Endothelial cell of umbilical vein (primary cell): ENCODE measurements around the gene ZSWIM6. TPM values are rescaled to one million over a fixed set of nuclear protein-coding genes. Genes with fewer than 3 reads are reported as not detected.

ENCODE experiments used
- BruUV-seq: library from RNA; stranded (reverse); fragments of 400-500 nt; replicated peaks from 2 replicates; lab custom pipeline; 2021; lab: Mats Ljungman, UMichigan
- CTCF ChIA-PET: fragments of 300-600, 350-600 bp; sonication (Branson Sonifier 250); formaldehyde crosslinking; loops from one replicate; lab custom pipeline; 2021; ENCODE audit warnings: antibody characterized with exemption, inconsistent platforms; lab: Charles Lee
- POLR2A ChIA-PET: fragments of 300-600, 350-600 bp; sonication (Branson Sonifier 250); formaldehyde crosslinking; loops from one replicate; lab custom pipeline; 2021; ENCODE audit warnings: antibody characterized with exemption, inconsistent platforms; lab: Charles Lee
- DNase-seq: peaks from one replicate; pipeline ENCODE4 v3.0.0-alpha.2; 2011; ENCODE audit warnings: low read depth, low spot score
- FAIRE-seq: peaks from 2 replicates; lab custom pipeline; 2011; peaks lifted over from hg19 to GRCh38; lab: Jason Lieb, UNC
- H2AFZ ChIP-seq: 2 replicates; pipeline ENCODE4 v1.6.0; 2012; ENCODE audit warnings: low read depth, low read length, control low read depth, inconsistent platforms
- H3K27ac ChIP-seq: 2 replicates; pipeline ENCODE4 v1.5.1; 2011; ENCODE audit warnings: low read depth, mild to moderate bottlenecking, control low read depth, low read length, moderate library complexity; ENCODE audit not compliant: insufficient read depth
- H3K27me3 ChIP-seq, 2 experiments: 2 replicates each; pipeline versions ENCODE4 v1.6.0 to v1.6.1; 2011; ENCODE audit warnings: low read length in 2 of 2, mixed read lengths in 1 of 2; ENCODE audit not compliant: control insufficient read depth in 2 of 2, insufficient read depth in 2 of 2
- H3K36me3 ChIP-seq, 2 experiments: 2 replicates in 1 of 2; 3 replicates in 1 of 2; pipeline ENCODE4 v1.5.1; 2011; ENCODE audit warnings: low read length in 2 of 2, mild to moderate bottlenecking in 1 of 2, moderate library complexity in 1 of 2; ENCODE audit not compliant: control insufficient read depth in 2 of 2, insufficient read depth in 2 of 2; ENCODE audit errors: extremely low read depth in 1 of 2
- H3K4me1 ChIP-seq: 3 replicates; pipeline ENCODE4 v1.5.1; 2011; ENCODE audit warnings: mild to moderate bottlenecking, low read length; ENCODE audit not compliant: control insufficient read depth, insufficient read depth; ENCODE audit errors: extremely low read depth
- H3K4me2 ChIP-seq: 2 replicates; pipeline ENCODE4 v1.6.1; 2011; ENCODE audit warnings: low read length, control low read depth, mixed read lengths; ENCODE audit not compliant: insufficient read depth
- H3K4me3 ChIP-seq, 3 experiments: fragments of 200-600 bp in 1 of 3; sonication (generic), shearing (Covaris generic) in 1 of 3; replicated peaks in 1 of 3; 2 replicates each; pipeline ENCODE4 v1.5.1; 2011 to 2016; ENCODE audit warnings: control low read depth in 3 of 3, low read length in 3 of 3, mild to moderate bottlenecking in 2 of 3, inconsistent platforms in 1 of 3, low read depth in 1 of 3, moderate library complexity in 1 of 3; ENCODE audit not compliant: insufficient read depth in 1 of 3
- H3K79me2 ChIP-seq: 2 replicates; pipeline ENCODE4 v1.6.0; 2012; ENCODE audit warnings: low read length, inconsistent platforms; ENCODE audit not compliant: control insufficient read depth, insufficient read depth
- H3K9ac ChIP-seq: replicated peaks from 2 replicates; pipeline ENCODE3; 2011; ENCODE audit warnings: low read length, control low read depth; ENCODE audit not compliant: insufficient read depth; ENCODE audit errors: extremely low read depth
- H3K9me1 ChIP-seq: replicated peaks from 3 replicates; pipeline ENCODE4 v1.6.0; 2011; ENCODE audit warnings: mild to moderate bottlenecking, low read length; ENCODE audit not compliant: control insufficient read depth, insufficient read depth; ENCODE audit errors: extremely low read depth
- H3K9me3 ChIP-seq: replicated peaks from 2 replicates; pipeline ENCODE4 v1.5.1; 2012; ENCODE audit warnings: low read length, inconsistent platforms; ENCODE audit not compliant: control insufficient read depth, insufficient read depth
- H4K20me1 ChIP-seq: replicated peaks from 2 replicates; pipeline ENCODE3; 2011; ENCODE audit warnings: mild to moderate bottlenecking, low read length; ENCODE audit not compliant: control insufficient read depth, insufficient read depth; ENCODE audit errors: extremely low read depth
- CTCF ChIP-seq, 2 donors: IDR thresholded peaks; 1 replicate in 1 of 2; 2 replicates in 1 of 2; pipeline ENCODE4 v1.5.1; 2011; ENCODE audit warnings: low read length in 2 of 2, mild to moderate bottlenecking in 2 of 2, moderate library complexity in 2 of 2, control low read depth in 1 of 2, inconsistent platforms in 1 of 2, low read depth in 1 of 2; ENCODE audit not compliant: insufficient read depth in 1 of 2; ENCODE audit errors: extremely low read depth in 1 of 2
- EZH2 ChIP-seq: IDR thresholded peaks from 2 replicates; pipeline ENCODE4 v1.6.1; 2012; ENCODE audit warnings: borderline replicate concordance, low read depth, mild to moderate bottlenecking, moderate library complexity, low read length, inconsistent platforms; ENCODE audit not compliant: severe bottlenecking
- FOS ChIP-seq: IDR thresholded peaks from 2 replicates; pipeline ENCODE4 v1.6.1; 2011; ENCODE audit warnings: mild to moderate bottlenecking, low read length, moderate library complexity, borderline replicate concordance; ENCODE audit not compliant: insufficient read depth
- GATA2 ChIP-seq: IDR thresholded peaks from 2 replicates; pipeline ENCODE4 v1.7.0; 2011; ENCODE audit warnings: low read depth, mild to moderate bottlenecking, moderate library complexity, mixed read lengths, low read length; ENCODE audit not compliant: insufficient read length, insufficient read depth
- JUN ChIP-seq: IDR thresholded peaks from 2 replicates; pipeline ENCODE4 v1.6.1; 2011; ENCODE audit warnings: borderline replicate concordance, low read depth; ENCODE audit not compliant: insufficient read length, insufficient read depth
- MAX ChIP-seq: IDR thresholded peaks from 2 replicates; pipeline ENCODE4 v1.6.1; 2011; ENCODE audit not compliant: insufficient read depth, insufficient read length
- MYC ChIP-seq: IDR thresholded peaks from one replicate; pipeline ENCODE4 v1.6.1; 2011; ENCODE audit warnings: mild to moderate bottlenecking, low read depth, low read length
- POLR2A ChIP-seq: IDR thresholded peaks from 2 replicates; pipeline ENCODE4 v1.6.1; 2012; ENCODE audit warnings: low read depth, mild to moderate bottlenecking, control low read depth, low read length
- POLR2AphosphoS5 ChIP-seq: IDR thresholded peaks from 2 replicates; pipeline ENCODE4 v1.6.1; 2012; ENCODE audit warnings: low read depth, mild to moderate bottlenecking, control low read depth, low read length, moderate library complexity; ENCODE audit not compliant: insufficient read depth
- dilution Hi-C: fragments of 300-500 bp; cut with MboI; formaldehyde crosslinking; loops from one replicate; pipeline ENCODE4 v1.15.0; 2019; ENCODE audit warnings: low sequenced_read_pairs; ENCODE audit not compliant: extremely low pct_ligation_motif_present
- intact Hi-C: fragments of 100-400 bp; cut with micrococcal nuclease; formaldehyde crosslinking; loops from one replicate; pipeline ENCODE4 v1.10.0; 2022
- polyA plus RNA-seq, 4 experiments: library from polyadenylated mRNA; depleted of rRNA in 3 of 4; stranded (reverse) in 3 of 4; unstranded in 1 of 4; fragments of >200 nt; gene quantifications; 2 replicates each; pipeline versions ENCODE4 v1.2.1 to v1.2.3, GENCODE V29; 2011 to 2012; ENCODE audit warnings: missing spikeins in 1 of 4
- total RNA-seq: library from RNA; stranded (reverse); gene quantifications from 2 replicates; pipeline ENCODE4 v1.2.3, GENCODE V29; 2021

ZSWIM6 gene
- total and polyA plus RNA-seq, 2 donors (not counting 3 experiments of a cell fraction or from before 2014, with no cell fraction given), result 14.9 to 25.3 TPM

GRCh38 chr5:61461417-61461816 lies 129.4 kb downstream of the ZSWIM6 start:
- H3K79me2 ChIP-seq, result peaks cover 86% of the 10 kb centered on the region
- POLR2A ChIA-PET, result no interaction called here
- H3K36me3 ChIP-seq, result no peaks in the 10 kb centered on the region
- no TSS peak for BruUV-seq
- no peak overlapping the region for H3K27ac ChIP-seq
- no peak overlapping the region for H2AFZ ChIP-seq
- CTCF ChIA-PET, result no interaction called here
- no peak overlapping the region for H3K4me2 ChIP-seq
- dilution Hi-C loops (no loop called here), intact Hi-C loops (no loop called here)
- no peak for TF ChIP-seq POLR2AphosphoS5
- no peak for TF ChIP-seq CTCF (IDR thresholded peaks at IDR 0.05; ENCODE audit: extremely low read depth in 1 of 2, insufficient read depth in 1 of 2, low read depth in 1 of 2, low read length in 2 of 2)
- TF ChIP-seq GATA2, result no peak
- TF ChIP-seq POLR2A, result no peak
- no peak for TF ChIP-seq FOS
- TF ChIP-seq EZH2, result no peak
- no peak for TF ChIP-seq JUN
- TF ChIP-seq MAX, result no peak
- no peak for TF ChIP-seq MYC
- H3K9me3 ChIP-seq, result no peaks in the 10 kb centered on the region
- no peaks in the 10 kb centered on the region for H3K9me1 ChIP-seq
- DNase-seq (no peak), FAIRE-seq (no peak)
- H3K27me3 ChIP-seq, result no peaks in the 10 kb centered on the region
- H3K4me3 ChIP-seq, result no peak overlapping the region
- H3K9ac ChIP-seq, result no peak overlapping the region
- peaks cover 31% of the 10 kb centered on the region for H4K20me1 ChIP-seq
- H3K4me1 ChIP-seq, result no peaks in the 10 kb centered on the region
